Upper lobe of left lung (tissue), 6 donors: ENCODE measurements around the gene SUPT16H. TPM values are rescaled to one million over a fixed set of nuclear protein-coding genes. Genes with fewer than 3 reads are reported as not detected.

Source experiments
- ATAC-seq, 2 donors: fragments of 200-7000 bp; cut with Tn5 transposase; one replicate each; pipeline ENCODE4 v1.9.1; 2022; ENCODE audit warnings: mild to moderate bottlenecking in 2 of 2, moderate library complexity in 2 of 2; ENCODE audit not compliant: low FRiP score in 2 of 2
- DNase-seq, 2 donors: peaks; one replicate each; pipeline ENCODE4 v3.0.0-alpha.2; 2019 to 2020
- H3K27ac ChIP-seq, 4 donors: fragments of 200-600 bp; sonication (generic); one replicate each; pipeline ENCODE4 v1.5.1; 2016 to 2019
- H3K27me3 ChIP-seq, 4 donors: fragments of 200-600 bp; sonication (generic); one replicate each; pipeline ENCODE4 v1.5.1; 2017 to 2019
- H3K36me3 ChIP-seq, 4 donors: fragments of 200-600 bp; sonication (generic); one replicate each; pipeline ENCODE4 v1.5.1; 2016 to 2019
- H3K4me1 ChIP-seq, 4 donors: fragments of 200-600 bp; sonication (generic); one replicate each; pipeline ENCODE4 v1.5.1; 2018 to 2019
- H3K4me3 ChIP-seq, 4 donors: fragments of 200-600 bp; sonication (generic); one replicate each; pipeline ENCODE4 v1.5.1; 2017 to 2019; ENCODE audit warnings: mild to moderate bottlenecking in 2 of 4, moderate library complexity in 1 of 4
- H3K9me3 ChIP-seq, 4 donors: fragments of 200-600 bp; sonication (generic); one replicate each; pipeline ENCODE4 v1.5.1; 2018 to 2019
- EP300 ChIP-seq, 4 donors: sonication (generic); formaldehyde crosslinking; IDR thresholded peaks; one replicate each; pipeline ENCODE4 v1.5.1; 2017; ENCODE audit warnings: antibody characterized with exemption in 4 of 4, control low read depth in 2 of 4
- POLR2A ChIP-seq, 4 donors: fragments of 450-650 bp; IDR thresholded peaks; one replicate each; pipeline ENCODE4 v1.5.1; 2016 to 2017; ENCODE audit warnings: antibody characterized with exemption in 4 of 4, mild to moderate bottlenecking in 2 of 4
- POLR2AphosphoS5 ChIP-seq, 2 donors: sonication (generic); formaldehyde crosslinking; IDR thresholded peaks; one replicate each; pipeline ENCODE4 v1.5.1; 2017; ENCODE audit warnings: antibody characterized with exemption in 2 of 2
- WGBS, 2 donors: methylation state at CpG; one replicate each; pipeline ENCODE4 v1.1.5; 2017 to 2018; 5-methylcytosine and 5-hydroxymethylcytosine counted together
- total RNA-seq, 6 donors: library from RNA; depleted of rRNA in 4 of 6; stranded (reverse); fragments of >200 nt in 4 of 6; gene quantifications; one replicate each; pipeline versions ENCODE4 v1.1.0 to v1.2.1, GENCODE V29; 2016 to 2021
- TF ChIP-seq, protein P1 (sequence below), 6 experiments: fragments of 450-650 bp in 4 of 6; fragments of 200-600 bp in 2 of 6; sonication (generic) in 2 of 6; IDR thresholded peaks; one replicate each; pipeline ENCODE4 v1.5.1; 2016 to 2019; ENCODE audit warnings: antibody characterized with exemption in 6 of 6
- donor health status: DM: no; HTN: no; CAD: no; lungs with moderate emphysema.
- donor health status: DM: no; HTN: yes; CAD: no; lungs with severe emphysema.

SUPT16H gene
- total RNA-seq, 6 donors from 2014 or later: 20.1 to 52.0 (median 47.3) TPM

DNA sequence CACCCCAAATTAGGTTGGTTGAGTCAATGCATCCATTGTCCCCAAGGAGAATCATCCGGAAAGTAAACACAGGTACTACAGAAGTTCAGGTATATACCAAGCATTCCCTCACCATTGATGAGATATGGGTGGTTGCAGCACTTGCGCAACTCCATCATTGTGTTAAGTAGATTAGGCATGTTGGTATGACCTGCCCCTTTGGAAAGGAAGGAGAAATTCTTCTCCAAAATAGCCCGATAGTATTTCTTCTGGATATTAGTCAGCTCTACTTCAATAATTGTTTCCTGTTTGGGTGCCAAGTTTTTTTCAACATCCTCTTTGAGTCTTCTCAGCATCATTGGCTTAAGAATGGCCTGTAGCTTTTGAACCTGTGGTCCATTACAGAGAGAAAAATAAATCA, 21.3 kb upstream of the SUPT16H start:
- DNase-seq (no peak), ATAC-seq (no peak)
- Histone ChIP-seq H3K27ac (no peak overlapping the region), H3K36me3 (peaks cover 75 to 100% (median 96%) of the 10 kb centered on the region in 4 donors), H3K4me1 (no peaks in the 10 kb centered on the region), H3K9me3 (no peaks in the 10 kb centered on the region), H3K4me3 (no peak overlapping the region), H3K27me3 (no peaks in the 10 kb centered on the region)
- TF ChIP-seq POLR2A (IDR thresholded peaks at IDR 0.05) (no peak), EP300 (IDR thresholded peaks at IDR 0.05) (no peak), POLR2AphosphoS5 (IDR thresholded peaks at IDR 0.05) (no peak)
- TF ChIP-seq, protein P1, sequence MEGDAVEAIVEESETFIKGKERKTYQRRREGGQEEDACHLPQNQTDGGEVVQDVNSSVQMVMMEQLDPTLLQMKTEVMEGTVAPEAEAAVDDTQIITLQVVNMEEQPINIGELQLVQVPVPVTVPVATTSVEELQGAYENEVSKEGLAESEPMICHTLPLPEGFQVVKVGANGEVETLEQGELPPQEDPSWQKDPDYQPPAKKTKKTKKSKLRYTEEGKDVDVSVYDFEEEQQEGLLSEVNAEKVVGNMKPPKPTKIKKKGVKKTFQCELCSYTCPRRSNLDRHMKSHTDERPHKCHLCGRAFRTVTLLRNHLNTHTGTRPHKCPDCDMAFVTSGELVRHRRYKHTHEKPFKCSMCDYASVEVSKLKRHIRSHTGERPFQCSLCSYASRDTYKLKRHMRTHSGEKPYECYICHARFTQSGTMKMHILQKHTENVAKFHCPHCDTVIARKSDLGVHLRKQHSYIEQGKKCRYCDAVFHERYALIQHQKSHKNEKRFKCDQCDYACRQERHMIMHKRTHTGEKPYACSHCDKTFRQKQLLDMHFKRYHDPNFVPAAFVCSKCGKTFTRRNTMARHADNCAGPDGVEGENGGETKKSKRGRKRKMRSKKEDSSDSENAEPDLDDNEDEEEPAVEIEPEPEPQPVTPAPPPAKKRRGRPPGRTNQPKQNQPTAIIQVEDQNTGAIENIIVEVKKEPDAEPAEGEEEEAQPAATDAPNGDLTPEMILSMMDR (IDR thresholded peaks at IDR 0.05): no peak
- 66 to 67% methylated on average over 3 of the region's 3 CpGs for WGBS, 2 donors

DNA sequence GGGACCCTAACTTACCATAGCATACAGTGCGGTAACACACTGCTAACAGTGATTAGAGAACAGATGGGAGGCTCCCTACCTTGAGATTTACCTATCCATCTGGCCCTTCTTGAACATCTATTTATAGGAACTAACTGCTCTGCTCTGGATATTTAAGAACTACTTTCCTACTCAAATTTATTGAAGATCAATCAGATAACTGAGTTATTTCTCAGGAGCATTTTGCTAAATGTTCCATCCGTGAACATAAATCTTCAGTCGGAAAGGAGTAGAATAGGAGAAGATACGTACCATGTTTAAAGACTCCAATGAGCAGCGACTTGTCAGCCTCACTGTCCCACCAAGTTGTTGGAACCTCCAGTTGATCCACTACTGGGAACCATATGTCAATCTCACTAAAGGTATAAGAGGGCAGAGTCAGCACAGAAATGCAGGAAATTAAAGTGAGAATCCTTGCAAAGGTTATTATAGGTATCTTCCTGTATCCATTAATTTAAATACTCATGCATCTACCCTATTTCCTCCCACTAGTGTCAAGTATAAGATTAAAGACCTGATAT, 15.6 kb upstream of the SUPT16H start:
- Histone ChIP-seq H3K27me3 (no peaks in the 10 kb centered on the region), H3K27ac (no peak overlapping the region), H3K4me3 (no peak overlapping the region), H3K4me1 (no peaks in the 10 kb centered on the region), H3K36me3 (peaks cover 80 to 100% (median 98%) of the 10 kb centered on the region in 4 donors), H3K9me3 (no peaks in the 10 kb centered on the region)
- 94% methylated on average over 5 of the region's 5 CpGs for WGBS, 2 donors
- ATAC-seq (no peak), DNase-seq (no peak)
- TF ChIP-seq POLR2AphosphoS5 (IDR thresholded peaks at IDR 0.05): no peak
- TF ChIP-seq, protein P1 (IDR thresholded peaks at IDR 0.05): no peak
- TF ChIP-seq POLR2A (IDR thresholded peaks at IDR 0.05): no peak
- no peak for TF ChIP-seq EP300 (IDR thresholded peaks at IDR 0.05)

DNA sequence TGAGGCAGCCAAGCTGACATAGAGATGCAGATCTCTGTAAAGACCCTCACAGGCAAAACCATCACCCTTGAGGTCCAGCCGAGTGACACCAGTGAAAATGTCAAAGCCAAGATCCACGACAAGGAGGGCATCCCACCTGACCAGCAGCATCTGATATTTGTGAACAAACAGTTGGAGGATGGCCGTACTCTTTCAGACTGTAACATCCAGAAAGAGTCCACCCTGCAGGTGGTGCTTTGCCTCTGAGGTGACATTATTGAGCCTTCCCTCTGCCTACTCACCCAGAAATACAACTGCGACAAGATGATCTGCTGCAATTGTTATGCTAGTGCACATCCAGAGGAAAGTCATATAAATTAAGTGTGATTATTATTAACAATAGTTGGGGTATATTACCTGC, 15.1 kb upstream of the SUPT16H start:
- TF ChIP-seq EP300 (IDR thresholded peaks at IDR 0.05): no peak
- ATAC-seq (no peak), DNase-seq (no peak)
- Histone ChIP-seq H3K9me3 (no peaks in the 10 kb centered on the region), H3K27ac (no peak overlapping the region), H3K27me3 (no peaks in the 10 kb centered on the region), H3K4me1 (no peaks in the 10 kb centered on the region), H3K4me3 (no peak overlapping the region), H3K36me3 (peaks cover 85 to 100% (median 99%) of the 10 kb centered on the region in 4 donors)
- 91 to 94% methylated on average over 4 of the region's 4 CpGs for WGBS, 2 donors

DNA sequence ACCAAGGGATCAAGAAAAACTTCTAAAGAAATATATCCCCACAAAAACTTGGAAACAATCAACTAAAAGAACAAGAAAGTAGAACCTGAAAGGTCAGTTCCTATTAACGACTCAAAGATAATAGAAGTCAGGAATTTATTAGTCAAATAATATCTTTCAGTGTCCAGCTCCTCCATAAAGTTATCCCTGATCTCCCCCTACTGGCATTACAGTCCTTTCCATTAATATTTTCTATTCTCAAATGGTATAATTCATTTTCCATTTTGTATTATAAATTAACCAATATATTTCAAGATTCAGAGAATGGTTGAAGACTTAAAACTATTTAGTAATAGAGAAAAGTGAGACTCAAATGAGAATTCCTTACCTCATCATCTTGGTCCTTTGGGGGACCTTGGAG, 11.6 kb upstream of the SUPT16H start:
- Histone ChIP-seq H3K4me1 (no peaks in the 10 kb centered on the region), H3K9me3 (no peaks in the 10 kb centered on the region), H3K36me3 (peaks cover 80 to 100% (median 98%) of the 10 kb centered on the region in 4 donors), H3K27me3 (no peaks in the 10 kb centered on the region), H3K27ac (no peak overlapping the region), H3K4me3 (no peak overlapping the region)
- DNase-seq (no peak), ATAC-seq (no peak)
- no peak for TF ChIP-seq EP300 (IDR thresholded peaks at IDR 0.05)
- no peak for TF ChIP-seq POLR2A (IDR thresholded peaks at IDR 0.05)
- no peak for TF ChIP-seq POLR2AphosphoS5 (IDR thresholded peaks at IDR 0.05)
- TF ChIP-seq, protein P1 (IDR thresholded peaks at IDR 0.05): no peak
- 0% methylated on average over 1 of the region's 1 CpG for WGBS, 2 donors

DNA sequence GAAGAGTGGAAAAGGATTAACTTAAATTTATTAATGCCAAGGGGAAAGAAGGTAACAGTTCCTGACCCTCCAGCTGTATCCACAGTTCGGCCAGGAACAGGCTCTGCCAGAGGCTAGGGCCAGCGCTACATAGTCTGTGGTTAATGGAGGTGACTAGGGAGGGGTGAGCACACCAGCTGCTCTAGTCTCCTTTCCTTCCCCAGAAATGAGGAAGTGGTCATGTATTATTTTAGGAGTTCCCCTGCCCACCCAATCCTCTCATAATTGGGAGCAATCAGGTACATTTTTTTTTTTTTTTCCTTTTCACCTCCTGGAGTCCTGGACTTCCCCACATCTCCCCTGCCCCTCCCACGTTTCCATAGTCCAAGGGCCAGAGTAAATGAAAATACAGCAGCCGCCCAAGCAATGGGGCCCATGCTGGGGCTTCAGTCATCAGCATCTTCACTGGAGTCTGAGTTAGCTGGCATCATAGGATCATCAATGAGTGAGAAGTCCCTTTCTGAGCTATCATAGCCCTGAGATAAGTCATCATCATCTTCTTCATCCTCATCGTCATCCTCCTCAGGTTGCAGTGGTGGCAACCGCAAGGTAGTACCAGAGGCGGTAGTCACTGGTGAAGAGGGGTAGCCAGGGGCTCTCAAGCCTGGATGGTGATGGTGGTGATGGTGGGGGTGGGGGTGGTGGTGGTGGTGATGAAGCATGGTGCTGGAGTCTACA, 1.5 kb upstream of the SUPT16H start:
- Histone ChIP-seq H3K9me3 (no peaks in the 10 kb centered on the region), H3K4me3 (no peak overlapping the region), H3K27me3 (no peaks in the 10 kb centered on the region), H3K36me3 (peaks cover 10 to 44% (median 31%) of the 10 kb centered on the region in 4 donors), H3K4me1 (peaks cover 19 to 29% (median 20%) of the 10 kb centered on the region in 4 donors), H3K27ac (peak overlapping the region in 3 of 4 donors; percentile 90 to 95 (median 90))
- DNase-seq (no peak), ATAC-seq (no peak)
- TF ChIP-seq POLR2A (IDR thresholded peaks at IDR 0.05): no peak
- TF ChIP-seq, protein P1 (IDR thresholded peaks at IDR 0.05): no peak
- TF ChIP-seq POLR2AphosphoS5 (IDR thresholded peaks at IDR 0.05): no peak
- TF ChIP-seq EP300 (IDR thresholded peaks at IDR 0.05): no peak
- 68 to 76% methylated on average over 7 of the region's 7 CpGs for WGBS, 2 donors
